K562 (cell line): ENCODE measurements around the gene TMEM174. TPM values are rescaled to one million over a fixed set of nuclear protein-coding genes. Genes with fewer than 3 reads are reported as not detected.

Experiments used
- DIDO1 ChIP-seq: fragments of 450-650 bp; IDR thresholded peaks from 2 replicates; pipeline ENCODE4 v1.6.1; 2016; ENCODE audit warnings: low read depth, missing biosample characterization, missing genetic modification characterization
- RAD21 ChIP-seq, 2 experiments: fragments of 250-450 bp in 1 of 2; fragments of 450-650 bp in 1 of 2; sonication (Bioruptor Pico) in 1 of 2; formaldehyde crosslinking in 1 of 2; IDR thresholded peaks in 1 of 2; conservative IDR thresholded peaks in 1 of 2; 2 replicates each; pipeline versions ENCODE4 v1.4.0 to v1.8.0; 2020 to 2022; ENCODE audit warnings: mild to moderate bottlenecking in 2 of 2, moderate library complexity in 1 of 2
- REST ChIP-seq, 2 experiments: fragments of 450-650 bp; formaldehyde crosslinking in 1 of 2; IDR thresholded peaks; 2 replicates each; pipeline versions ENCODE4 v1.4.0 to v1.6.1; 2014 to 2020; ENCODE audit warnings: mild to moderate bottlenecking in 2 of 2, borderline replicate concordance in 1 of 2, low read depth in 1 of 2
- XRCC3 ChIP-seq: fragments of 450-650 bp; IDR thresholded peaks from 2 replicates; pipeline ENCODE4 v1.6.1; 2017; ENCODE audit warnings: mild to moderate bottlenecking, moderate library complexity
- polyA plus RNA-seq, 8 experiments: library from polyadenylated mRNA; depleted of rRNA in 4 of 8; stranded (reverse) in 5 of 8; unstranded in 3 of 8; fragments of >200 nt; fragmentation: Nextera tagmentation in 2 of 8; fragmentation: Illumina TruSeq in 1 of 8; extraction: Ambion mirVana in 2 of 8; extraction: Trizol in 1 of 8; gene quantifications; 2 replicates each; pipeline versions ENCODE4 v1.2.1 to v1.2.3, GENCODE V29; 2011 to 2014; ENCODE audit warnings: inconsistent platforms in 1 of 8, missing spikeins in 1 of 8
- total RNA-seq, 7 experiments: library from RNA; depleted of rRNA in 6 of 7; stranded (reverse); fragments of >200 nt in 6 of 7; fragmentation: Illumina TruSeq in 2 of 7; extraction: Trizol in 2 of 7; gene quantifications; 2 replicates each; pipeline versions ENCODE4 v1.2.1 to v1.2.3, GENCODE V29; 2011 to 2021; ENCODE audit warnings: low replicate concordance in 1 of 7

TMEM174 gene
- total and polyA plus RNA-seq, 9 of the 15 experiments (the other 6 are each of a cell fraction or from before 2014, with no cell fraction given) = not detected

- TF ChIP-seq REST (IDR thresholded peaks at IDR 0.05; ENCODE audit: borderline replicate concordance) (peak; percentile 19; the same call in 1 of the 2 replicates), REST (CRISPR knock-in tag; IDR thresholded peaks at IDR 0.05; ENCODE audit: low read depth) (no peak), DIDO1 (tag) (no peak), XRCC3 (no peak), RAD21 (CRISPR knock-in tag; conservative IDR thresholded peaks at IDR 0.05 in 1 of 2, IDR thresholded peaks at IDR 0.05 in 1 of 2) (peak in 1 of 2 experiments; percentile 58; a peak in 2 of 4 replicates)
These were observed 2.5 kb upstream of the TMEM174 start (continued) for GRCh38 chr5:73170522-73170921.
